Neural progenitor cell (in vitro differentiated cells): Measurements from ENCODE around the gene LRBA.

Source experiments
- EZH2 ChIP-seq: fragments of 200-600 bp; sonication (generic); IDR thresholded peaks from 2 replicates; pipeline ENCODE4 v1.6.1; 2017; ENCODE audit warnings: antibody characterized with exemption, mild to moderate bottlenecking, moderate library complexity
- EZH2phosphoT487 ChIP-seq: fragments of 200-600 bp; sonication (generic); IDR thresholded peaks from 2 replicates; pipeline ENCODE4 v1.6.1; 2017; ENCODE audit warnings: antibody characterized with exemption
- TF ChIP-seq, protein P1 (sequence below): fragments of 200-600 bp; sonication (generic); IDR thresholded peaks from 2 replicates; pipeline ENCODE4 v1.5.1; 2017; ENCODE audit warnings: antibody characterized with exemption, mild to moderate bottlenecking

DNA sequence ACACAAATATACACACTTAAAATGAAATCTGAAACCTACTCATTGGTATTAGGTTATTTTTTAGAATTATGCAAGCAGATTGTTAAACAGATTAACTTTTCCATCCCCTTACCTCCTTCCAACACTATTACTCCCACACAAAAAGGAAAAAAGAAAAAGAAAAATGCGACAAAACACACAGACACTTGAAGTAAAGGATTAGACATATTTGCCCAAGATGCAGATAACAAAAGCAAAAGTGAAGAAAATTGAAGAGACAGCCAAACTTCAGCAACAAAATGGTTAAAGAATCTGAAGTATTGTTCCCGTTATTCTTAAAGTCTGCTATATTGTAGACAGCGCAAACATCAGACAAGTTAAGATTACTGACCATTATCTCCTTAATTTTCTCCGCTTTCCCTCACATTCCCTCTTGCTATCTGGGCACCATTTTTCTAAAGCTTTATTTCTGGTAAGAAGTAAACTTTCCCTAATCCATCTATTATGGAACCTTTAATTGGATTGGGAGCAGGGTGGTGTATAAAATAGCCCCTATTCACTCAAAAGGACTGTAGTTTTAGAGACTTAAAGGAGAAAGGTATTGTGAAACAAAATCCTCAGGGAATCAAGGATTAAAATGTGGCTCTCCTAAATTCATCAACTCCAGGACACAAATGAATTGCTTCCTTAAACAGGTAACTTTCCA lies 467.8 kb downstream of the LRBA start:
- TF ChIP-seq, protein P1, sequence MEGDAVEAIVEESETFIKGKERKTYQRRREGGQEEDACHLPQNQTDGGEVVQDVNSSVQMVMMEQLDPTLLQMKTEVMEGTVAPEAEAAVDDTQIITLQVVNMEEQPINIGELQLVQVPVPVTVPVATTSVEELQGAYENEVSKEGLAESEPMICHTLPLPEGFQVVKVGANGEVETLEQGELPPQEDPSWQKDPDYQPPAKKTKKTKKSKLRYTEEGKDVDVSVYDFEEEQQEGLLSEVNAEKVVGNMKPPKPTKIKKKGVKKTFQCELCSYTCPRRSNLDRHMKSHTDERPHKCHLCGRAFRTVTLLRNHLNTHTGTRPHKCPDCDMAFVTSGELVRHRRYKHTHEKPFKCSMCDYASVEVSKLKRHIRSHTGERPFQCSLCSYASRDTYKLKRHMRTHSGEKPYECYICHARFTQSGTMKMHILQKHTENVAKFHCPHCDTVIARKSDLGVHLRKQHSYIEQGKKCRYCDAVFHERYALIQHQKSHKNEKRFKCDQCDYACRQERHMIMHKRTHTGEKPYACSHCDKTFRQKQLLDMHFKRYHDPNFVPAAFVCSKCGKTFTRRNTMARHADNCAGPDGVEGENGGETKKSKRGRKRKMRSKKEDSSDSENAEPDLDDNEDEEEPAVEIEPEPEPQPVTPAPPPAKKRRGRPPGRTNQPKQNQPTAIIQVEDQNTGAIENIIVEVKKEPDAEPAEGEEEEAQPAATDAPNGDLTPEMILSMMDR, result no peak
- peak; percentile 88 for TF ChIP-seq EZH2phosphoT487
- no peak for TF ChIP-seq EZH2
